Measurements from ENCODE around the gene SNX19.

GRCh38 chr11:130832566-130833425, 83.5 kb downstream of the SNX19 start:
- no peak for TF ChIP-seq CTCF (IDR thresholded peaks at IDR 0.05)
- TF ChIP-seq POLR2AphosphoS5 (IDR thresholded peaks at IDR 0.05; ENCODE audit: low read depth, low read length), result no peak

All from Panc1 (cell line).